ENCODE data around the gene PRDM11.

Gene PRDM11

GRCh38 chr11:45223496-45223895 lies 77.1 kb downstream of the PRDM11 start:
- DNase-seq (ENCODE audit: insufficient read length, low spot score) (no peak), FAIRE-seq (no peak)
- no peak for TF ChIP-seq POLR2A (IDR thresholded peaks at IDR 0.05; ENCODE audit: low read depth, low read length)

GRCh38 chr11:45224766-45225165 lies 78.3 kb downstream of the PRDM11 start:
- FAIRE-seq (no peak), DNase-seq (ENCODE audit: insufficient read length, low spot score) (no peak)
- TF ChIP-seq TAF1 (IDR thresholded peaks at IDR 0.05; ENCODE audit: low read depth, low read length) (no peak), POLR2AphosphoS5 (IDR thresholded peaks at IDR 0.05; ENCODE audit: low read depth, low read length) (no peak), POU2F2 (IDR thresholded peaks at IDR 0.05; ENCODE audit: low read depth, low read length) (no peak), SPI1 (IDR thresholded peaks at IDR 0.05; ENCODE audit: low read depth, low read length) (no peak), PAX5 (IDR thresholded peaks at IDR 0.05; ENCODE audit: insufficient read depth, low read length, severe bottlenecking) (no peak), POLR2A (IDR thresholded peaks at IDR 0.05; ENCODE audit: low read depth, low read length) (no peak)

GRCh38 chr11:45225277-45225676 lies 78.8 kb downstream of the PRDM11 start:
- TF ChIP-seq POLR2A (IDR thresholded peaks at IDR 0.05; ENCODE audit: low read depth, low read length) (no peak), POLR2AphosphoS5 (IDR thresholded peaks at IDR 0.05; ENCODE audit: low read depth, low read length) (no peak), SPI1 (IDR thresholded peaks at IDR 0.05; ENCODE audit: low read depth, low read length) (no peak), PAX5 (IDR thresholded peaks at IDR 0.05; ENCODE audit: insufficient read depth, low read length, severe bottlenecking) (no peak), POU2F2 (IDR thresholded peaks at IDR 0.05; ENCODE audit: low read depth, low read length) (no peak), TAF1 (IDR thresholded peaks at IDR 0.05; ENCODE audit: low read depth, low read length) (no peak)
- DNase-seq (ENCODE audit: insufficient read length, low spot score) = no peak
- FAIRE-seq = no peak

- FAIRE-seq = no peak
- DNase-seq (ENCODE audit: insufficient read length, low spot score) = no peak
- TF ChIP-seq POLR2A (IDR thresholded peaks at IDR 0.05; ENCODE audit: low read depth, low read length) (no peak), POU2F2 (IDR thresholded peaks at IDR 0.05; ENCODE audit: low read depth, low read length) (no peak), POLR2AphosphoS5 (IDR thresholded peaks at IDR 0.05; ENCODE audit: low read depth, low read length) (no peak), PAX5 (IDR thresholded peaks at IDR 0.05; ENCODE audit: insufficient read depth, low read length, severe bottlenecking) (no peak), SPI1 (IDR thresholded peaks at IDR 0.05; ENCODE audit: low read depth, low read length) (no peak), TAF1 (IDR thresholded peaks at IDR 0.05; ENCODE audit: low read depth, low read length) (no peak)
These were observed 79.8 kb downstream of the PRDM11 start for GRCh38 chr11:45225961-45226871.

GRCh38 chr11:45226901-45227300 lies 80.5 kb downstream of the PRDM11 start:
- TF ChIP-seq POLR2AphosphoS5 (IDR thresholded peaks at IDR 0.05; ENCODE audit: low read depth, low read length) = no peak
- TF ChIP-seq TAF1 (IDR thresholded peaks at IDR 0.05; ENCODE audit: low read depth, low read length) = no peak
- no peak for TF ChIP-seq PAX5 (IDR thresholded peaks at IDR 0.05; ENCODE audit: insufficient read depth, low read length, severe bottlenecking)
- TF ChIP-seq SPI1 (IDR thresholded peaks at IDR 0.05; ENCODE audit: low read depth, low read length) = no peak
- no peak for TF ChIP-seq POU2F2 (IDR thresholded peaks at IDR 0.05; ENCODE audit: low read depth, low read length)
- no peak for TF ChIP-seq POLR2A (IDR thresholded peaks at IDR 0.05; ENCODE audit: low read depth, low read length)
- DNase-seq (ENCODE audit: insufficient read length, low spot score) (no peak), FAIRE-seq (no peak)

GRCh38 chr11:45227836-45228235 lies 81.4 kb downstream of the PRDM11 start:
- TF ChIP-seq TAF1 (IDR thresholded peaks at IDR 0.05; ENCODE audit: low read depth, low read length) = no peak
- TF ChIP-seq POU2F2 (IDR thresholded peaks at IDR 0.05; ENCODE audit: low read depth, low read length) = no peak
- no peak for TF ChIP-seq POLR2AphosphoS5 (IDR thresholded peaks at IDR 0.05; ENCODE audit: low read depth, low read length)
- no peak for TF ChIP-seq SPI1 (IDR thresholded peaks at IDR 0.05; ENCODE audit: low read depth, low read length)
- no peak for FAIRE-seq

GRCh38 chr11:45229401-45230020 lies 83.1 kb downstream of the PRDM11 start:
- TF ChIP-seq POLR2A (IDR thresholded peaks at IDR 0.05; ENCODE audit: low read depth, low read length) = no peak
- no peak for TF ChIP-seq SPI1 (IDR thresholded peaks at IDR 0.05; ENCODE audit: low read depth, low read length)
- no peak for TF ChIP-seq POLR2AphosphoS5 (IDR thresholded peaks at IDR 0.05; ENCODE audit: low read depth, low read length)
- no peak for TF ChIP-seq TAF1 (IDR thresholded peaks at IDR 0.05; ENCODE audit: low read depth, low read length)
- no peak for TF ChIP-seq POU2F2 (IDR thresholded peaks at IDR 0.05; ENCODE audit: low read depth, low read length)
- no peak for TF ChIP-seq PAX5 (IDR thresholded peaks at IDR 0.05; ENCODE audit: insufficient read depth, low read length, severe bottlenecking)
- FAIRE-seq = no peak
- DNase-seq (ENCODE audit: insufficient read length, low spot score) = no peak

More at GRCh38 chr11:45227836-45228235, 81.4 kb downstream of the PRDM11 start:
- DNase-seq (ENCODE audit: insufficient read length, low spot score) = no peak

GRCh38 chr11:45232341-45233080 lies 86.1 kb downstream of the PRDM11 start:
- FAIRE-seq (no peak), DNase-seq (ENCODE audit: insufficient read length, low spot score) (no peak)
- TF ChIP-seq POLR2A (IDR thresholded peaks at IDR 0.05; ENCODE audit: low read depth, low read length) = no peak
- TF ChIP-seq PAX5 (IDR thresholded peaks at IDR 0.05; ENCODE audit: insufficient read depth, low read length, severe bottlenecking) = no peak
- no peak for TF ChIP-seq POLR2AphosphoS5 (IDR thresholded peaks at IDR 0.05; ENCODE audit: low read depth, low read length)
- TF ChIP-seq SPI1 (IDR thresholded peaks at IDR 0.05; ENCODE audit: low read depth, low read length) = no peak
- no peak for TF ChIP-seq TAF1 (IDR thresholded peaks at IDR 0.05; ENCODE audit: low read depth, low read length)

- DNase-seq (ENCODE audit: insufficient read length, low spot score) (peak; percentile 84), FAIRE-seq (peak; percentile 72)
- no peak for TF ChIP-seq PAX5 (IDR thresholded peaks at IDR 0.05; ENCODE audit: insufficient read depth, low read length, severe bottlenecking)
- no peak for TF ChIP-seq POU2F2 (IDR thresholded peaks at IDR 0.05; ENCODE audit: low read depth, low read length)
- TF ChIP-seq SPI1 (IDR thresholded peaks at IDR 0.05; ENCODE audit: low read depth, low read length) = no peak
- no peak for TF ChIP-seq TAF1 (IDR thresholded peaks at IDR 0.05; ENCODE audit: low read depth, low read length)
- TF ChIP-seq POLR2AphosphoS5 (IDR thresholded peaks at IDR 0.05; ENCODE audit: low read depth, low read length) = no peak
- TF ChIP-seq POLR2A (IDR thresholded peaks at IDR 0.05; ENCODE audit: low read depth, low read length) = no peak
These were observed 86.8 kb downstream of the PRDM11 start for GRCh38 chr11:45233121-45233803.
